ENCODE measurements around the gene ERC2. TPM values are rescaled to one million over a fixed set of nuclear protein-coding genes. Genes with fewer than 3 reads are reported as not detected.

ERC2 gene
- total RNA-seq, 1 experiment from 2014 or later = 0.90 TPM

GRCh38 chr3:55716044-55716443, 752.2 kb downstream of the ERC2 start:
- no peaks in the 10 kb centered on the region for H3K36me3 ChIP-seq (ENCODE audit: insufficient read depth, low read length, poor library complexity, severe bottlenecking)
- no peak for DNase-seq (ENCODE audit: low spot score)
- intact Hi-C loops (cut with micrococcal nuclease; ENCODE audit: unreplicated experiment) = no loop called here
- TF ChIP-seq CTCF (conservative IDR thresholded peaks at IDR 0.05; ENCODE audit: low read depth, low read length) = no peak
- no peak for TF ChIP-seq EZH2 (IDR thresholded peaks at IDR 0.05; ENCODE audit: borderline replicate concordance, low read depth, low read length, poor library complexity, severe bottlenecking)
- BruUV-seq (replicated peaks) = no TSS peak
- no peaks in the 10 kb centered on the region for H3K9me3 ChIP-seq (ENCODE audit: low read depth, low read length, poor library complexity, severe bottlenecking)
- CTCF ChIA-PET = no interaction called here
- no peaks in the 10 kb centered on the region for H3K27me3 ChIP-seq (replicated peaks; ENCODE audit: insufficient read depth, low read depth, low read length, poor library complexity)
- H3K4me3 ChIP-seq (ENCODE audit: low read depth, low read length, poor library complexity, severe bottlenecking) = no peak overlapping the region
- POLR2A ChIA-PET (ENCODE audit: low non-redundant PET) = no interaction called here
- peaks cover 19% of the 10 kb centered on the region for H3K4me1 ChIP-seq (ENCODE audit: insufficient read depth, low read length, poor library complexity, severe bottlenecking)
- H3K27ac ChIP-seq (ENCODE audit: low read depth, low read length, poor library complexity, severe bottlenecking) = no peak overlapping the region

- H3K9me3 ChIP-seq (ENCODE audit: low read depth, low read length, poor library complexity, severe bottlenecking) = no peaks in the 10 kb centered on the region
- DNase-seq (ENCODE audit: low spot score) = no peak
- H3K36me3 ChIP-seq (ENCODE audit: insufficient read depth, low read length, poor library complexity, severe bottlenecking) = no peaks in the 10 kb centered on the region
- peaks cover 19% of the 10 kb centered on the region for H3K4me1 ChIP-seq (ENCODE audit: insufficient read depth, low read length, poor library complexity, severe bottlenecking)
- intact Hi-C loops (cut with micrococcal nuclease; ENCODE audit: unreplicated experiment) = no loop called here
- no TSS peak for BruUV-seq (replicated peaks)
- H3K27ac ChIP-seq (ENCODE audit: low read depth, low read length, poor library complexity, severe bottlenecking) = no peak overlapping the region
- H3K27me3 ChIP-seq (replicated peaks; ENCODE audit: insufficient read depth, low read depth, low read length, poor library complexity) = no peaks in the 10 kb centered on the region
- POLR2A ChIA-PET (ENCODE audit: low non-redundant PET) = no interaction called here
- no peak overlapping the region for H3K4me3 ChIP-seq (ENCODE audit: low read depth, low read length, poor library complexity, severe bottlenecking)
- TF ChIP-seq CTCF (conservative IDR thresholded peaks at IDR 0.05; ENCODE audit: low read depth, low read length) (no peak), EZH2 (IDR thresholded peaks at IDR 0.05; ENCODE audit: borderline replicate concordance, low read depth, low read length, poor library complexity, severe bottlenecking) (no peak)
- CTCF ChIA-PET = no interaction called here
Observed at GRCh38 chr3:55714057-55714456, 754.2 kb downstream of the ERC2 start.

- DNase-seq (ENCODE audit: low spot score) = no peak
- POLR2A ChIA-PET (ENCODE audit: low non-redundant PET) = no interaction called here
- TF ChIP-seq EZH2 (IDR thresholded peaks at IDR 0.05; ENCODE audit: borderline replicate concordance, low read depth, low read length, poor library complexity, severe bottlenecking) (no peak), CTCF (conservative IDR thresholded peaks at IDR 0.05; ENCODE audit: low read depth, low read length) (no peak)
- Histone ChIP-seq H3K4me3 (ENCODE audit: low read depth, low read length, poor library complexity, severe bottlenecking) (no peak overlapping the region), H3K27ac (ENCODE audit: low read depth, low read length, poor library complexity, severe bottlenecking) (no peak overlapping the region), H3K27me3 (replicated peaks; ENCODE audit: insufficient read depth, low read depth, low read length, poor library complexity) (no peaks in the 10 kb centered on the region), H3K36me3 (ENCODE audit: insufficient read depth, low read length, poor library complexity, severe bottlenecking) (no peaks in the 10 kb centered on the region), H3K4me1 (ENCODE audit: insufficient read depth, low read length, poor library complexity, severe bottlenecking) (no peaks in the 10 kb centered on the region), H3K9me3 (ENCODE audit: low read depth, low read length, poor library complexity, severe bottlenecking) (no peaks in the 10 kb centered on the region)
- no TSS peak for BruUV-seq (replicated peaks)
- intact Hi-C loops (cut with micrococcal nuclease; ENCODE audit: unreplicated experiment) = no loop called here
- CTCF ChIA-PET = no interaction called here
Observed at GRCh38 chr3:55711646-55712045, 756.6 kb downstream of the ERC2 start.

Data from A673 (cell line).